Coronary artery (tissue), 2 donors: ENCODE data around the gene RUNX2.

Source experiments
- DNase-seq: peaks from one replicate; pipeline ENCODE4 v3.0.0-alpha.2; 2017; ENCODE audit warnings: low spot score
- H3K27ac ChIP-seq, 2 donors: fragments of 200-600 bp; sonication (generic); one replicate each; pipeline ENCODE4 v1.5.1; 2016 to 2019
- H3K4me3 ChIP-seq: fragments of 200-600 bp; sonication (generic); 2 replicates; pipeline ENCODE4 v1.5.1; 2016; ENCODE audit warnings: mild to moderate bottlenecking, moderate library complexity
- TF ChIP-seq, protein P1 (sequence below): fragments of 200-600 bp; sonication (generic); IDR thresholded peaks from one replicate; pipeline ENCODE4 v1.5.1; 2019; ENCODE audit warnings: antibody characterized with exemption

The RUNX2 gene

DNA sequence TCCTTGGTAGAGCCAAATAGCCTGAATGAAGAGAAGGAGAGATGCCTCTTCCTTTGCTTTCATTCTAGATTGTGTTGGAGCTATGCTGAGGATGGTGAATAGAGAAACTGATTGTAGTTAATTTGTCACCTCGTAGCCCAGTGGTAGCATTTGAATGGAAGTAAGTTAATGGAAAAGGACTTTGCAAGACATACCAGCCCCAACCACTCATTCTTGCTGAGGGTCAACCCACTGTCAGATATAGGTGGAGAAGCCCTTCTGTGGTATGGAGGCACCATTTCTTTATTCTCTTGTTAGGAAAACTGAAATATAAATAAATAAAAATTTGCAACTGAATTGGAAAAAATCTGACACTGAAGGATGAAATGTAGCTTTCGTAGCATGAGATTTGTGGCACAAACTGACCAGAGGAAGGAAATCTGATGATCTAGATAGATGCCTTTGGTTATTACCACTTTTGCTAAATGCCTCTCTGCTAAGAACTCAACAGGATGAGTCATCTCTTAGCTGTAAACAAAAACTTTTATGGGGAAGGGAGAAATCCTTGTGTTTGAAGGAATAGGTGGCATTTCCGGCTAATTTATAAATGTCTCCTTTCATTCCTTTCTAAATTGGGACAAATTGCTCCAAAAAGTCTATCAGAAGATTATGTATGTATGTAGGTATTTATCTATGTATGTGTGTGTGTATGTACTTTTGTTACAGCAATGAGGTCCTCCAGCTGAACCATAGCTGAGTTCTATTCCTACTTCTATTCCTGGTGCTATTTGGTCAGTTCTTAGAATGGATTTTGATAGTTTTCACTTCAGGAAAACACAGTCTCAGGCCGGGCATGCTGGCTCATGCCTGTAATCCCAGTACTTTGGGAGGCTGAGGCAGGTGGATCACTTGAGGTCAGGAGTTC is 126.1 kb downstream of the RUNX2 start:
- TF ChIP-seq, protein P1, sequence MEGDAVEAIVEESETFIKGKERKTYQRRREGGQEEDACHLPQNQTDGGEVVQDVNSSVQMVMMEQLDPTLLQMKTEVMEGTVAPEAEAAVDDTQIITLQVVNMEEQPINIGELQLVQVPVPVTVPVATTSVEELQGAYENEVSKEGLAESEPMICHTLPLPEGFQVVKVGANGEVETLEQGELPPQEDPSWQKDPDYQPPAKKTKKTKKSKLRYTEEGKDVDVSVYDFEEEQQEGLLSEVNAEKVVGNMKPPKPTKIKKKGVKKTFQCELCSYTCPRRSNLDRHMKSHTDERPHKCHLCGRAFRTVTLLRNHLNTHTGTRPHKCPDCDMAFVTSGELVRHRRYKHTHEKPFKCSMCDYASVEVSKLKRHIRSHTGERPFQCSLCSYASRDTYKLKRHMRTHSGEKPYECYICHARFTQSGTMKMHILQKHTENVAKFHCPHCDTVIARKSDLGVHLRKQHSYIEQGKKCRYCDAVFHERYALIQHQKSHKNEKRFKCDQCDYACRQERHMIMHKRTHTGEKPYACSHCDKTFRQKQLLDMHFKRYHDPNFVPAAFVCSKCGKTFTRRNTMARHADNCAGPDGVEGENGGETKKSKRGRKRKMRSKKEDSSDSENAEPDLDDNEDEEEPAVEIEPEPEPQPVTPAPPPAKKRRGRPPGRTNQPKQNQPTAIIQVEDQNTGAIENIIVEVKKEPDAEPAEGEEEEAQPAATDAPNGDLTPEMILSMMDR = no peak
- no peak for DNase-seq
- H3K27ac ChIP-seq = no peak overlapping the region
- H3K4me3 ChIP-seq = no peak overlapping the region

DNA sequence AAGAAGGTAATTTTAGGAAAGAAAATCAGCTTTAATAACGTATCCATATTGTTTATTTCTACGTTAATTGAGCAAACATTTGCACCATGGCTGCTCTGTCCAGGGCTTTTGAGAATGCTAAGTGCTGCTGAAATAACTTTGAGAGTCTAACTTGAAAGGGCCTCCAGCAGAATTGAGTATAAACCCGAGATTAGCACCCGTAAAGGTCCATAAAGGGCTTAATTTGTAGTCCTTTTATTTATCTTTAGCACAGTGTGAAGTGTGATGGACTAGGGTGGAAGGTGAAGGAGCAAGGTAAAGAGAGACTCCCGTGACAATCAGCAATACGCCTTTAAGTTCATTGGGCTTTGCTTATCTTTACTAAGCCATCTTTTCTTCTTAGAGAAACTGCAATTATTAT is 127.3 kb downstream of the RUNX2 start:
- no peak for DNase-seq
- TF ChIP-seq, protein P1 = no peak
- Histone ChIP-seq H3K4me3 (no peak overlapping the region), H3K27ac (no peak overlapping the region)

DNA sequence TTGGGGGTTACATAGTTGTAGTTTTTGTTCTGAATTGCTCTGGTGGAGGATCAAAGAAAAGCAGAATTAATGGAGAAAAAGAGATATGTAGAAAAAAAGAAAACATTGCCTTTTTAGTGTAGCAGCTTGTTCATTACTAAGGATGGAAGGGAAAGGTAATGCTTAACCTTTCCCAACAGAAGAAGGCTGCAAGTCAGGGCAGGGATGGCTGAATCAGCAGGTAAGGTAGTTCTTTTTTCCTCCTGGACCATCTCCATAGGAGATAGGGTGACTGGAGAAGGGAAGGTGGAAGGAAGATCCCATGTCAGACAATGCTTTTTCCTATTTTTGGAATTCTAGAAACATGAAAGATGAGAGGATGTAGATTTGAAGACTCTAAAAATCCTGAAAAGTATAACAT is 129.0 kb downstream of the RUNX2 start:
- DNase-seq = no peak
- no peak overlapping the region for H3K4me3 ChIP-seq
- TF ChIP-seq, protein P1 = no peak
- no peak overlapping the region for H3K27ac ChIP-seq

DNA sequence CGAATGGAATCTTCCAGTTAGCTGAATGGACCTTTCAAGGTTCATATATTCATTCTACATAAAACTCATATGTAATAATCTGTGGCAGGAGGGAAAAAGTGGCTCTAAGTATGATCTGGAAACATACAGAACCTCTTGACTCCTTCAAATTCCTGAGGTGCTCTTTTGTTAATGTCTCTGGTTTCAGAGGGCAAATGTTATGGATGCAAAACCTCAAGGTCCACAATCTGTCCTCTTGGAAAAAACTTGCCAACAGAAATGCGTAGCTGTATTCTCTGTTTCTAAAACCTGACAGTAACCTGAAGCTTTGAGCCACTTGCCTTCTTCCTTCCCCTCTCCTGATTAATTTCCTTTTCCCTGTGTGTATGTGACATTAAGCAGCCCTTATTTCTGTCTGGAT is 130.5 kb downstream of the RUNX2 start:
- Histone ChIP-seq H3K27ac (no peak overlapping the region), H3K4me3 (no peak overlapping the region)
- TF ChIP-seq, protein P1 = no peak
- DNase-seq = no peak

DNA sequence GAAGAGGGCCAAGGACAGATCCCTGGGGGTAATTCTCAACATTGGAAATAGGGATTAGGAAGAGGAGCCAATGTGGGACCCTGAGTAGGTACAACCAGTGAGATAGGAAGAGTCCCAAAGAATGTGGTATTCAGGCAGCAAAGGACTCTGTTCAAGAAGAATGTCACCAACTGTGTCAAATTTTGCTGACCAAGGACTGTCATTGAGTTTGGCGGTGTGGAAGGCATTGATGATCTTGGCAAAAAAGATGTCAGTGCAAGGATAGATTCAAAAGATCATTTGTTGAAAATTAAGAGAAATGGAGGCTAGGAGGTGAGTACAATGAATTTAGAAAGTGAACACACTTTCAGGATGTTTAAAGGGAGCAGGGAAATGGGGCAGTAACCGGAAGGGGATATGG is 132.0 kb downstream of the RUNX2 start:
- Histone ChIP-seq H3K27ac (no peak overlapping the region), H3K4me3 (no peak overlapping the region)
- DNase-seq = no peak
- TF ChIP-seq, protein P1 = no peak

DNA sequence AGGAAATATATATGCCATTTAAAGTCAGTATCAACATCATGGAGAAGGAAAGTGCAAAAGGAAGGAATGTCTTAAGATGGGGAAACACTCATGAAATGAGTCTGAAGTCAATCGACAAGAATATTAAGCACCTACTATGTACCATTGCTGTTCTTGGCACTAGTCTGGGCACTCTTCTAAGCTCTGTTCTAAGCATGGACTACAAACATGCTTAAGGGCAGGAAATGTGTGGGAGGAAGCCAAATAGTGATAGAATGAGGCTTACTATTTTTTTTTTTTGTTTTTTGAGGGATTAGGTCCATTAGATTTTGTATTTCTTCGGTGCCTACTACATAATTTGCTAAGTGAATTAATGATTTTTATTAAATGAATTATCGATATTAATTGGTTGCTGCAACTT is 133.4 kb downstream of the RUNX2 start:
- no peak for DNase-seq
- H3K27ac ChIP-seq = no peak overlapping the region
- TF ChIP-seq, protein P1 = no peak
- no peak overlapping the region for H3K4me3 ChIP-seq
